GM18909 (cell line): ENCODE results near the gene TTC7B.
A peak's percentile ranks its signal among the peaks of the same experiment; 100 is the strongest.

Source experiments
- ATAC-seq: cut with Tn5 transposase; IDR thresholded peaks from one replicate; pipeline ENCODE4 v1.9.1; 2021; ENCODE audit warnings: mild to moderate bottlenecking; ENCODE audit not compliant: unreplicated experiment, poor library complexity

The TTC7B gene

DNA sequence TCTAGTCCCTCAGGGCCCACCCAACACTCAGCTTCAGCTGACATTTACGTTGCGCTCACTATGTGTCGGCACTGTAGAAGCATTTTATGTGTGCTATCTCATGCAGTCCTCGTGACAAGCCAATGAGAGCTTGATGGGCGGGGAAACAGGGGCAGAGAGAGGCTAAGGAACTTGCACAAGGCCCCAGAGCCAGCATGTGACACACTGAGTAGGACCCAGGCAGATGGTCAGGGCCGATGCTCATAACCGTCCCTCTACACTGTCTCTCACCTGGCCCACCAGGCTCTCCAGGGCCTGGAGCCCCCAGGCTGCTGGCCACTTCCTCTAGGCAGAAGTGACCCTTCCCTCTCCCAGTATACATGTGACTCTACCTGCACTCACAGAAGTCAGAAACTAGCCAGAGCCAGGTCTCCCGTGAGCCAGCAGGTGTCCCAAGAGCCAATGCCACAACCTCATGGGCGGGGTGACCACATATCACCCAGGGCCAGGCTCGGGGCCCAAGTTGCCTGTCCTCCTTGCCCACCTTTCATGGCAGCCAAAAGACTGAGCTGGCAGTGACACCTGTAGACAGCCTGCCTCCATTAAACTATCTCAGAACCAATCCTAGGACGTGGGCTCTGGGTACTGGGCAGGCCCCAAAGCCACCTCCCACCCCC lies 38.3 kb downstream of the TTC7B start:
- ATAC-seq, result no peak

DNA sequence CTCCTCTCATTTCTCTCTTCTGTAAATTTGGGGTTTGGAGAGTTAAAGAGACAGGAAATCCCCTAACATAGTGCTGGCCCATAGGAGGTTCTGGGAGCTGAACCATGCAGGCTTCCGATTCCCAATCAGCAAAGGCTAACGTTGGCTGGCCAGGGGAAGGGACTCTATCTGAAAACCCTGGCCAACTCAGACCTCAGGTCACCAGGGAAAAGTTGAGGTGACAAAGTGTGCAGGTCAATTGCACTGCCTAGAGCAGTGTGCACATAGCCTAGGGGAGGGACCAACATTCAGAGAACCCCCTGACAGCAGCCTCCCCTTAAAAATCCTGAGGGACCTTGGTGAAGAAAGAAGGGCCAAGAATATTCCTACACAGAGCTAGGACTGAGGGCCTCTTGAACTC lies 38.9 kb downstream of the TTC7B start:
- ATAC-seq, result no peak

DNA sequence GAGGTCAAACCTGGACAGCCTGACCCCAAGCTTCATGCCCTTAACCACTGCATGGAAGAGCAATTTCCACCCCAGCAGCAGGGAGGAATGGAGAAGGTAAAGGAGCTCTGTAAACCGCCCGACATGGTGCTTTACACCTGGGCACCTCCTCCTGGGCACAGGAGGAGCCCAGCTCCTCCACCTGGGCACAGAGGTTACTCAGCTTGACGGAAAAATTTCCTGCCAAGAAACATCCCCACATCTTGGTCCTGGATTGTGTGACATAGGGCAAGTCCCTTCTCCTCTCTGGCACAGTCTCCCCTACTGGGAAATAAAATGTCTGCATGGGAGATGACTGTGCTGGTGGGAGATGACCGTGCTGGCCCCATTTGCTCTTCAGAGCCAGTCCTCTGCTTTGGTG lies 40.8 kb downstream of the TTC7B start:
- no peak for ATAC-seq

DNA sequence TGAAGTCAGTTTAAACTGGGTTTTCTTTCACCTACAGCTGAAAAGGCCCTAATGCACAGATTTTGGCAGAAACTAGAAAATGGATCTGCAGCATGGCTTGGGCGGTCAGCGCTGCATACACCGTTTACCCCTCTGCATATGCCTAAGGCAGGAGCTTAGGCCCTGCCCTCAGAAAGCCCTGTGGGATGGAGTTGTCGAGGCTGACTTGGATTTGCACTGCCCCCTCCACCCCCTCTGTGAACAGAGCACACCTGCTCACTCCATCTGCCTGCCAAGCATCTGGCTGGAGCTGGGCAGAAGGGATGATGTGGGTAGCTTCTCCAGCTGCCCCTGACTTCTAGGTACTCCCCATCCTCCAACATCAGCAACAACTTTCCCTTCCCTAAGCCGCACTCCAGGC lies 41.9 kb downstream of the TTC7B start:
- no peak for ATAC-seq

DNA sequence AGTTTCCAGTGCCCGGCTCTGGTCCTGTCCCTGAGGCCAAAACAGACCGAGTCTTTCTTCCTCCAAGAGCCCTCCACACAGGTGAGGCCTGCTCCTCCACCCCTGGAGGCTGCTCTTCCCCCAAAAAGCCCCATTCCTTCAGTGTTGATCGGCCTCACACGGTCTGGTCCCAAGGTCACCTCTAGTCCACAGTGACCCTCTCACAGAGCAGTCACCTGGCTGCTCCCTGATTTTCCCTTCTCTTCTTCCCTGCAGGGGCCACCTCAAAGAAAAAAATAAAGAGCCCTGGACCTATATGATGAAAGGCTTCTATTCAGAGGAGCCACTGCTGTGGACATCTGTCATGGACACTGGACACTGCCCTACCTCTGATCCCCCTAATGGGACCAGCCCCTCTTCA lies 42.5 kb downstream of the TTC7B start:
- no peak for ATAC-seq

DNA sequence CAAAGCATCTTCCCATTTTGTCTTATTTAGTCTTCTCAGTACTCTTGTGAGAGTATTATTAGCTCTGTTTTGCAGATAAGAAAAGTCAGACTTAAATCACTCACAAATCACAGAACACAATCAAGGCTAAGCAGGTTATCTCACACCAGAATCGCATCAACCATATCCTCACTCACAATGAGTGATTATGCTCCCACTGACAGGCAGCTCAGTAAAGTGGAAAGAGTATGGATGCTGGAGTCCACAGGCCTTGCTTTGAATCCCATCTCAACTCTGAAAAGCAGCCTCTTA lies 43.1 kb downstream of the TTC7B start:
- no peak for ATAC-seq

DNA sequence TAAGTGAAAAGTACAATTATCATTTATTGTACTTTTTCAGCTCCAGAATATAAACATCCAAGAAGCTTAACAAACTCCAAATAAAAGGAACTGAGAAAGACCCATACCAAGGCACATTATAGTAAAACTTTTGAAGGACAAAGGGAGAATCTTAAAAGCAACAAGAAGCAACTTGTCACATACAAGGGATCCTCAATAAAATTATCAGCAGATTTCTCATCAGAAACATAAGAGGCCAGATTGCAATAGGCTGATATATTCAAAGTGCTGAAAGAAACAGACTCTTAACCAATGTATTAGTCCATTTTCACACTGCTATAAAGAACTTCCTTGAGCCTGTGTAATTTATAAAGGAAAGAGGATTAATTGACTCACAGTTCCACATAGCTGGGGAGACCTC lies 48.3 kb downstream of the TTC7B start:
- ATAC-seq, result no peak

DNA sequence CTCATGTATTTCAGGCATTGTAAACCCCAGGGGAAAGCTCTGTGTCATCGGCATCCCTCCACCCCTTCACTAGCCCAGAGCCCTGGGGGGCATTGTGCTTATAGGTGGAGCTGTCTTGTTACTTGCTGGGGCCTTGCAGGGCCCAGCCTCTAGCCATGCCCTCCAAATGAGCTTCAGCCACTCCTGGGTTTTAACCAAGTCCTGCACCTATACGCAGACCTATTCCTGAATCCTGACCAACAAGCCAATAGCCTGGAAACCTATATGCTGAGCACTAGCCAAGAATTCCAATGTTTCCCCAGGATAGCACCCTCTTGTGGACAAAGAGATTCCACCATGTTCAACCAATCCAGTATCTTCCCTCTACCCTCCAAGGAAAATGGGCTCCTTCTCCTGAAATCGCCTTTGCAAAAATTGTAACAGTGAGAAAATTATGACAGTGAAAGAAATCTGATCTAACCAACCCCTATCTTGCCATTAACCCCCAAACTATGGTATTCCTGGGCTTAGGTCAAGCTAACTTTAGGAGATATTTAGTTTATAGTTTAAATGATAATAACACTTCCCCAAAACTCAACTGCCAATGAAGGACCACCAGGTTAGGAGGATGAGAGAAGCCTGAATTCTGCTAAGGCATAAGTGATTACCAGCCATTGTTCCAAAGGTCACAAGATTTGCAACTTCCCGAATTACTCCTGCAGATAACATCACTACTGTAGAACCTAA lies 55.5 kb downstream of the TTC7B start:
- ATAC-seq, result no peak

DNA sequence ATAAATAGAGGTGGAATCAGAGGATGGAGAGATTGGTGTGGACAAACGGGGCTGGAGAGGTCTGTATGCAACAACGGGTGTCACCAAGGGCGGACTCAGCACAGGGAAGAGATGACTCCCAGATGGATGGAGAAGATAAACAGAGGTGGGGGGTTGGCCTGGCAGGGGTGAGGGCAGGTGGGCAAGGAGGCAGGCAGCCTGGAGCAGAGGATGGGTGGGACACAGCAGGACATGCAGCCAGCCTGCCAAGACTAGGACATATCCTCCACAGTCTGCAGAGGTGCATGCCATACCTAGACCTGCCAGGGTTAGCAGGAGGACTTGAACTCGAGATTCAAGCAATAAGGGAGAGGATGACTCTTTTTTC lies 56.2 kb downstream of the TTC7B start:
- ATAC-seq, result no peak

DNA sequence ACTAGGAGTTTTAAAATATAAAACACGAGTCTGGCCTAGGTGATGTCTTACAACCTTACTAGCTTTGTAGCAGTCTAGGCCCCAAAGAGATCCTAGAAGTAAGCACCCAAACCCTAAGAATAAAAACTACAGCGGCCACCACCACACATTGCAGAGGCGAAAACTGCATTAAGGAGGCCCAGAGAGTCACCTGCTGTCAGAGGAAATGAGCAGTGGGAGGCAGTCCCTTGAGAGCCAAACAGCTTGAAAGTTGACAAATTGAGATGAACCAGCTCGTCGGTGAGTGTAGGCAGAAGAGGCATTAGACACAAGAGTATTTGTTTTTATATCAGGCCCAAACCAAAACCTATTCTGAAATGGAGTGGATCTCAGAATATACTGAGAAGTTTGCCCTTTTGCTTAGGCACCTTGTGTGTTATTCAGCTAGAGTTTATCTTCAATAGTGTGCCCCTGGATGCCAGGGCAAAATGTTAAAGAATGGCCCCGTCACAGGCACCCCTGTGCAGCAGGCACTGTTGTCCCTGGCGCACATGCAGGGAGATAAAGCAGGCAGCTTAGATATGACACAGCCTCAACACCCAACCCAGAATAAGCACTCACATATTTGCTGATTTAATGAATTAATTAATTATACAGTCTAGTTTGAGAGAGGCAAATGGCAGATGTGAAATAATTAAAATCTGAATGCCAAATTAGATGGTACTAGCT lies 56.7 kb downstream of the TTC7B start:
- no peak for ATAC-seq

DNA sequence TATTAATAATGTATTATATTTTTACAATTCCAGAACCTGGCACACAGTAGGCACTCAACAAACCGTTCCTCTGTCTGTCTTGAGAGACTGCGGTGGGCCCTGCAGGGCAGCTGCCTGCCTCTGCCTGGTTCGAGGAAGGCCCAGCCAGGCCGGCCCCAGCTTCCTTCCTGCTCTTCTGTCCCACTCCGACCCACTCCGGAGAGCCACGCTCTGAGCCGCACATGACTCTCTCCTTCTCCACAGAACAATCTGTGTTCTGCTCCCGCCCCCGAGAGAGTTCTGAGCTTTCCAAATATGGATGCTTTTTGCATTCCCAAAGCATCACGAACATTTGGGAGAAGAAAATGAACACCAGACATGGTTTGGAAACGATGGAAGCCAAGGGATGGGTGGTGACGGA lies 57.3 kb downstream of the TTC7B start:
- ATAC-seq, result no peak

DNA sequence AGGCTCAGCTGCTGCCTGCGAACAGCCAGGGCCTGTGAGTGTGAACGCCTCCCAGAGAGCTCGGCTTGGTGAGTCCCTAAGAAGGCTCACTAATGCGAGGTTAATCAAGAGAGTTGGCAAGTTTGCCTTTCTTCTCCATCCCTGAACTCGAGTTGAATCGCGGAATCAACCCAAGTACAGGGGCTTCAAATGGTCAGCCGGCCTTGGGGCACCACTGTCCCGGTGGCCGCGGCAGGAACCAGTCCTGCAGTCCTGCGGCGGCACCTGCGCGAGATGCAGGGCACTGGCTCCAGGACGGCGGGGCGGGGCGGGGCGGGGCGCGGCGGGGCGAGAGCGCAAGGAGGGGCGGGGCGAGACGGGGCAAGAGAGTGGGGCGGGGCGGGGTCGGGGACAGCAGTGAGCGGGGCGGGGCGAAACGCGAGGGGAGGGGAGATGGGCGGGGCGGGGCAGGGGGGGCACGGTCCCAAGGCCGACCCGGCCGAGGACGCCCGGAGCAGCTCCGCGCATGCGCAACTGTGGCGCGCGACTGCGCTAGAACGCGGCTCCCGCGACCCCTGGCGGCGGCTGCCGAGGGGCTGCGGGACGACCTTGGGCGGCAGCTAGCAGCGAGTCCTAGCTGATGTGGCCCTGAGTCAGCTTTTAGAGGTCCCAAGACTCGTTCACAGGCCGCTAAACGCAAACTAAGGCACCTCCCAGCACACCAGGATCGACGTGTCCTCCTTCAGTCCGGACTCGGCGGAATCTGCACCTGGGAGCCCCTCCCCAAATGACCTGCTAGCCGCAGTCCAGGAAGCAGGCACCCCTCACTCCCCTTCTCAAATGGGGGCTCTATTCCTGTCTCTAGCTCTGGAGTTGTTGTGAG lies 58.0 kb downstream of the TTC7B start:
- peak; percentile 90 for ATAC-seq

DNA sequence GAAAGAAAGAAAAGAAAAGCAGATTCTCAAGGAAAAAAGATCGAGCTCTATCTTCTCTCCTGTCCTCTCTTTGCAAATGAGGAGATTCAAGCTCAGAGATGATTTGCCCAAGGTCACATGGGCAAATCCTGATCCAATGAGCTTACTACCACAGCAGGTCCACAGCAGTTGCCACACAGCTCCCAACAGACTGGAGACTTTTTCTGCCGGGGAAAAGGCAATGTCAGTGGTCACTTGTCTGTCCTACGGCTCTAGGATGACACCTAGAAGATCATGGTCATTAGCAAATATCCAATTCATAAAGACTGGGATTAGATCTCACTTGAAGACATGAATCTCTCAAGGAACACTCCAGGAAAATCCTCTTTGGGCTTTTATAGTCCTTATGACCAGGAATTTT lies 58.8 kb downstream of the TTC7B start:
- no peak for ATAC-seq

DNA sequence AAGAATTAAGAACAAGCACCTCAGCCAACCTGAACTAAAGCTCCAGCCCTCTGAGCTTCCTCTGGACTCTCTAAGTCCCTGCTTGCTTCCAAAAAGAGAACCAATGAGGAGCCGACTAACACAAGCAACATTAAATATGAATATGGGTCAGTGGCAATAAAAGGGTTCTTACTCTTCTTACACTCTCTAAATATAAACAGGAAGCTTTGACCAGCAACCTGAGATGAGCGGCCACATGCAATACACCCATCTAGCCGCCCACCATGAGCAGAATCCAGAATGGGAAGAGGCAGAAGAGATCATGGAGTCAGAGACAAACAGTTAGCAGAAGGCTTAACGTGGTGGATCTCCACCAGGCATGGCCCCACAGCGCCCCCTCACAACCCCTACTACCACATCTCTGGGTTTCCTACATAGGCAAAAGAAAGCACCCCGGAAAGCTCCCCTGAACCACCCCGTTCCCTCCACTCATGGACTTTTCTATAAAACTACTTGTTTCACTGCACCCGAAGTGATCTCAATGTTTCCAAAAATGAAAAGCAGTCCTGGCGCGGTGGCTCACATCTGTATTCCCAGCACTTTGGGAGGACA lies 59.4 kb downstream of the TTC7B start:
- ATAC-seq, result no peak

DNA sequence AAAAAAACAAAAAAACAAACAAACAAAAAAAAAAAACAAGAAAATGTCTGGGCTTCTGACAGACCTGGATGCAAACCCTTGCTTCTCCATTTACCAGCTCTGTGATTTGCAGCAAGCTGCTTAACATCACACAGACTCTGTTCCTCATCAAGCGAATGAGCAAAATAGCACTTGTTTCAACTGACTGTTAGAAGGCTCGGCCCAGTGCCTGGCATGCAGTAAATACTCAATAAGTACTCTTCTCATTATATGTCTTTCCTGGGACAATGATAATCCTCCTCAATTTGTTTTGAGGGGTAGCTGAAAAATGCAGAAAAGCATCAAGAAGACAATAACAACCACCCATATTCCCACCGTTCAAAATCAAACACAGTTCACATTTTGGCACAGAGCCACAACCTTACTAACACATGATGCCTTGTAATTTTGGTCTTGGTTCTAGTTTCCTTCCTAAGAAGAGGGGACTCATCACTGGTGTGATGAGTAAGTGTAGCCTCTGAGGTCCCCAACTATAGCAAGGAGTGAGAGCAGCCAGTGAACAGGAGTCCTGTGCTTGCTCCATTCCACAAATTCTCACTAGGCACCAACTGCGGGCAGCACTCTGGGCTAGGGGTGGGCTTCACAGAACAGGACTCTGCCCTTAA lies 60.4 kb downstream of the TTC7B start:
- no peak for ATAC-seq

DNA sequence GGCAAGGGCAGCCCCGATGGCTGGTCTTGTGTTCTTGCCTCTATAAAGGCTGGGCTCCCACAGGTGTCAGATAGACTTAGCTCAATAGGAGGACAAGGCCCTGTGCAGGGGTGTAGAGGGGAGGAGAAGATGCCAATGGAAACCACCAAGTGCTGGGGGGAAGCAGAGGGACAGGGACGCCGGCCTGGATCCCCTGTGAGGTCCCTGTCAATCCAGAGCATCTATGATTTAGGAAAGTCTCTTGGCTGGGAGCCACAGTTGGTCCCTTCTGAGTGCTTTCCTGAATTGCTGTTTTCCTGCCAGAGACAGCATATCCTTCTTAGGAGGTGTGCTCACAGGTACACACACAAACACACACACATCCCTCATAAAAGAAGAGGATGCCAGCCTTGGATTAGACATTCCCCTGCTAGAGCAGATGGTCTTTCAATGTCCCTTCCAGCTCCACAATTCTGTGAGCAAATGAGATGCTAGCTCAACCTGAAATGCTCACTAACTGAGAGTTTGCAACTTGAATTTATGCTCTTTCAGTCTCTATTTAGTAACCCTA lies 62.7 kb downstream of the TTC7B start:
- ATAC-seq, result no peak

DNA sequence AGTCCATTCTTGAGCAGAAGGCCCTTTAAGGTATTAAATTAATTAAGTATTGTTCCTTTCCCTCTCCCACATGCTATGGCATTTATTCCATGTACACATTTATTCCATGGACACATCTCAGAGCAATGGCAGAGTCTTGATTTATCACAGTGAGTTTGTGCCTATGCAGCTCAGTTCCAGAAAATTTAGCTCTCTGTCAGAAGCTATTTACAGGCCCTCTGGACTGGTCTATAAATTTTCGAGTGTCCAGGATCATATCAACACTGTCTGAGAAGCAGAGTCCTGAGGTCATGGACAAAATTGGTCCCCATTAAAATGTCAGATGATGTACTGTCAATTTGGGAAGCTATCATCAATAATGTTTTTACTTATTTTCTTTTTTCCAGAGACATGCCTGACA lies 65.5 kb downstream of the TTC7B start:
- no peak for ATAC-seq

DNA sequence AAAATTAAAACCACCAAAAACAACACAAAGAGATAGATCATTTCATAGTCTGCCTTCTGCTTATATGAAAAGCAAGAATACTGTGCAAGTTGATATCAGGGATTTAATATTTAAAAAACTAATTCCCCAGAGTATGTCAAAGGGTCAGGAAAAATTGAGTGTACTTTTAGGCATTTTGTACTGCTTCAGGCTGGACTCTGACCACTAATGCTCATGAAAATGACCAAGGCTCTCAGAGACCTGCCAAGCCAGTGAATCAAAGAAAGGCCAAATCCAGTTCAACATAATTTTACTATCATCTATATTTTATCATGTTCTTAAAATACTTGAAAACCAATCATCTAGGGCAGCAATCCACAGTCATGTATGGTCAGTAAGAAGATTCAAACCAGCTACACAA lies 66.0 kb downstream of the TTC7B start:
- no peak for ATAC-seq

DNA sequence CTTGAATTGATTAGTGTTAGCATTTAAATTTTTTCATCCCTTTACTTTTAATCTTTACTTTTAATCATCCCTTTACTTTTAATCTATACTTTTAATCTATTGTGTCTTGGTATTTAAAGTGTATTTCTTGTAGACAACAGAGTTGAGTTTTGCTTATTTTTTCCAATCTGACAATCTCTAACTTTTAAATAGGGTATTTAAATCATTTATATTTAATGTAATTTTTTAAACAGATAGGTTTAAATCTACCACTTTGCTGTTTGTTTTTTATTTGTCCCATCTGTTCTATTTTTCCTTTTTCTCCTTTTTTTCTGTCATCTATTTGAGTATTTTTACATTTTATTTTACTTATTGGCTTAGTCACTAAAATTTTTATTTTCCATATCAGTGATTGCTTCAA lies 68.3 kb downstream of the TTC7B start:
- no peak for ATAC-seq

DNA sequence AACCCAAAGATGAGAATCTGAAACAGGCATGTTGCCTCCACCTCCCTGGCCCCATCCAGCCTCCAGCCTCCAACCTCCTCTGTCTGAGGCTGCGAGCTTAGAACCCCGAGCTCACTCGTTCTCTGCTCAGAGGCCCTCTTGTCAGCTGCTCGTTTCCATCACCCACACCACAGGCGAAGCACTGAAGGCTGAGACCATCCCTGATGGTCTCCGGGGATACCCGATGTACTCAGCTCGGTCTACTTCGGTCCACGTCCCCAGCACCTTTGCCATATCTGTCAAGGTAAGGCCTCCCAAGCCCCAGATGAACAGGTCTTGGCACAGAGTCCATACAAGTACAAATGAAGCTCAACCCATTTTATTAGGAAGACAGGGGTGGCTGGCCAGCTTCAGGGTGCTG lies 72.4 kb downstream of the TTC7B start:
- no peak for ATAC-seq
